Body of pancreas (tissue), 4 donors: ENCODE data around the gene E4F1.

Experiments
- CTCF ChIP-seq, 7 experiments: fragments of 450-650 bp in 4 of 7; fragments of 200-600 bp in 3 of 7; sonication (generic) in 3 of 7; IDR thresholded peaks; one replicate each; pipeline ENCODE4 v1.5.1; 2016 to 2019; ENCODE audit warnings: antibody characterized with exemption in 7 of 7
- POLR2A ChIP-seq, 3 donors: fragments of 450-650 bp; IDR thresholded peaks; one replicate each; pipeline ENCODE4 v1.6.1; 2016; ENCODE audit warnings: antibody characterized with exemption in 3 of 3, mild to moderate bottlenecking in 2 of 3

GRCh38 chr16:2210386-2211365 lies 12.7 kb upstream of the E4F1 start, which contains the start of gene BRICD5:
- TF ChIP-seq POLR2A (IDR thresholded peaks at IDR 0.05): no peak
- TF ChIP-seq CTCF (IDR thresholded peaks at IDR 0.05): no peak
